HepG2 (cell line): ENCODE data around the gene ZNF888. TPM values are rescaled to one million over a fixed set of nuclear protein-coding genes. Genes with fewer than 3 reads are reported as not detected.
A peak's percentile ranks its signal among the peaks of the same experiment; 100 is the strongest.
"Not testable (repeated sequence)": the region's sequence is repeated elsewhere in the genome, so short reads cannot be mapped to it uniquely, and the experiment has no call there.

ENCODE experiments used
- ATAC-seq: fragments of 200-7000 bp; cut with Tn5 transposase; 3 replicates; pipeline ENCODE4 v1.9.1; 2020; ENCODE audit warnings: mild to moderate bottlenecking, moderate library complexity
- BruUV-seq: library from RNA; stranded (reverse); fragments of 400-500 nt; replicated peaks from 2 replicates; lab custom pipeline; 2021; lab: Mats Ljungman, UMichigan
- CTCF ChIA-PET: fragments of 300-600 bp; formaldehyde crosslinking; extraction: SDS; loops from one replicate; lab custom pipeline; 2021; ENCODE audit warnings: low total read pairs, inconsistent platforms, low intra/inter-chr PET ratio; lab: Yijun Ruan, JAX
- POLR2A ChIA-PET: fragments of 350-600 bp; sonication (Branson Sonifier 250); formaldehyde crosslinking; loops from one replicate; lab custom pipeline; 2020; ENCODE audit warnings: antibody characterized with exemption, inconsistent platforms; lab: Yijun Ruan, JAX
- DNase-seq: peaks from one replicate; pipeline ENCODE4 v3.0.0-alpha.2; 2015; ENCODE audit warnings: low spot score
- FAIRE-seq: peaks from 3 replicates; lab custom pipeline; 2011; peaks lifted over from hg19 to GRCh38; lab: Jason Lieb, UNC
- H2AFZ ChIP-seq: one replicate; pipeline ENCODE4 v1.6.1; 2011; ENCODE audit warnings: low read length, inconsistent platforms
- H3K27ac ChIP-seq: fragments of 300-600 bp; 3 replicates; pipeline ENCODE4 v1.8.0; 2011; ENCODE audit warnings: mixed run types, mild to moderate bottlenecking, mixed read lengths, low read length, inconsistent platforms; ENCODE audit not compliant: insufficient read depth; ENCODE audit errors: extremely low read length
- H3K27me3 ChIP-seq, 2 experiments: fragments of 200-600 bp in 1 of 2; 2 replicates in 1 of 2; 3 replicates in 1 of 2; pipeline versions ENCODE4 v1.6.0 to v1.8.0; 2011; ENCODE audit warnings: low read length in 2 of 2, mild to moderate bottlenecking in 2 of 2, moderate library complexity in 2 of 2, inconsistent platforms in 1 of 2; ENCODE audit not compliant: insufficient read depth in 2 of 2, control insufficient read depth in 1 of 2
- H3K36me3 ChIP-seq, 2 experiments: fragments of 200-600 bp in 1 of 2; replicated peaks in 1 of 2; 2 replicates in 1 of 2; 3 replicates in 1 of 2; pipeline versions ENCODE4 v1.5.1 to v1.8.0; 2011; ENCODE audit warnings: low read length in 2 of 2, inconsistent platforms in 1 of 2; ENCODE audit not compliant: insufficient read depth in 2 of 2, control insufficient read depth in 1 of 2
- H3K4me1 ChIP-seq: 2 replicates; pipeline ENCODE4 v1.5.1; 2012; ENCODE audit warnings: low read length, inconsistent platforms; ENCODE audit not compliant: insufficient read depth
- H3K4me2 ChIP-seq: 2 replicates; pipeline ENCODE4 v1.6.0; 2011; ENCODE audit warnings: low read depth, low read length, inconsistent platforms
- H3K4me3 ChIP-seq, 3 experiments: fragments of 200-600 bp in 1 of 3; sonication (generic), shearing (Covaris generic) in 1 of 3; replicated peaks in 1 of 3; 2 replicates each; pipeline ENCODE4 v1.5.1; 2011 to 2016; ENCODE audit warnings: low read length in 3 of 3, inconsistent platforms in 2 of 3, low read depth in 2 of 3, mild to moderate bottlenecking in 2 of 3, control low read depth in 1 of 3, mixed read lengths in 1 of 3; ENCODE audit not compliant: insufficient read depth in 1 of 3
- H3K79me2 ChIP-seq: one replicate; pipeline ENCODE4 v1.6.1; 2011; ENCODE audit warnings: low read length, inconsistent platforms; ENCODE audit not compliant: insufficient read depth
- H3K9ac ChIP-seq: 2 replicates; pipeline ENCODE4 v1.6.0; 2011; ENCODE audit warnings: mild to moderate bottlenecking, low read depth, low read length, inconsistent platforms; ENCODE audit not compliant: insufficient read depth
- H3K9me3 ChIP-seq: 2 replicates; pipeline ENCODE4 v1.5.1; 2012; ENCODE audit warnings: mild to moderate bottlenecking, low read length
- H4K20me1 ChIP-seq: 2 replicates; pipeline ENCODE4 v1.6.0; 2011; ENCODE audit warnings: inconsistent platforms, mild to moderate bottlenecking, low read length, moderate library complexity; ENCODE audit not compliant: insufficient read depth
- DNMT1 ChIP-seq: sonication (generic); formaldehyde crosslinking; IDR thresholded peaks from 2 replicates; pipeline ENCODE4 v1.5.1; 2020; ENCODE audit warnings: mild to moderate bottlenecking, missing genetic modification reagents
- SIN3B ChIP-seq: fragments of 150-350 bp; IDR thresholded peaks from 2 replicates; pipeline ENCODE4 v1.6.1; 2014; ENCODE audit warnings: low read length
- SNAPC4 ChIP-seq: sonication (generic); formaldehyde crosslinking; IDR thresholded peaks from 2 replicates; pipeline ENCODE4 v1.4.0; 2020; ENCODE audit warnings: mild to moderate bottlenecking, missing genetic modification reagents
- TEAD3 ChIP-seq: optimal IDR thresholded peaks from 2 replicates; pipeline ENCODE3; 2016; ENCODE audit warnings: borderline replicate concordance
- ZBTB38 ChIP-seq: sonication (generic); formaldehyde crosslinking; IDR thresholded peaks from 2 replicates; pipeline ENCODE4 v1.5.1; 2020; ENCODE audit warnings: mild to moderate bottlenecking, missing genetic modification reagents
- ZNF12 ChIP-seq: sonication (generic); formaldehyde crosslinking; IDR thresholded peaks from 2 replicates; pipeline ENCODE4 v1.5.0; 2020; ENCODE audit warnings: missing genetic modification reagents
- ZNF569 ChIP-seq: sonication (generic); formaldehyde crosslinking; IDR thresholded peaks from 2 replicates; pipeline ENCODE4 v1.5.0; 2020; ENCODE audit warnings: mild to moderate bottlenecking, missing genetic modification reagents, moderate library complexity, borderline replicate concordance
- ZNF687 ChIP-seq: sonication (generic); formaldehyde crosslinking; IDR thresholded peaks from 2 replicates; pipeline ENCODE4 v1.5.1; 2020; ENCODE audit warnings: mild to moderate bottlenecking, missing genetic modification reagents, moderate library complexity
- WGBS: methylation state at CpG from one replicate; pipeline ENCODE4 v1.1.6; 2017; ENCODE audit warnings: low lambda C conversion rate; 5-methylcytosine and 5-hydroxymethylcytosine counted together
- in situ Hi-C: cut with HindIII; loops from 2 replicates; pipeline ENCODE4 v1.10.0; 2017; ENCODE audit warnings: low pct_unique_long_range_greater_than_20kb; ENCODE audit not compliant: extremely low pct_ligation_motif_present
- intact Hi-C: fragments of 100-400 bp; cut with micrococcal nuclease; formaldehyde crosslinking; loops from one replicate; pipeline ENCODE4 v1.10.0; 2022; ENCODE audit not compliant: unreplicated experiment
- polyA plus RNA-seq, 8 experiments: library from polyadenylated mRNA; depleted of rRNA in 3 of 8; stranded (reverse) in 7 of 8; unstranded in 1 of 8; fragments of >200 nt; fragmentation: Illumina TruSeq in 4 of 8; extraction: Trizol in 4 of 8; gene quantifications; 2 replicates each; pipeline versions ENCODE4 v1.2.1 to v1.2.3, GENCODE V29; 2011 to 2016; ENCODE audit warnings: low read depth in 4 of 8, missing spikeins in 1 of 8, mixed read lengths in 1 of 8; ENCODE audit not compliant: insufficient read depth in 1 of 8
- total RNA-seq, 5 experiments: library from RNA; depleted of rRNA; stranded (reverse); fragments of >200 nt; fragmentation: Illumina TruSeq; extraction: Trizol; gene quantifications; 2 replicates each; pipeline ENCODE4 v1.2.3, GENCODE V29; 2016; ENCODE audit warnings: low read depth in 1 of 5

ZNF888 gene
- total and polyA plus RNA-seq, 2 of the 13 experiments (the other 11 are each of a cell fraction or from before 2014, with no cell fraction given) = 1.7 to 7.6 TPM

- TF ChIP-seq ZNF569 (no peak), SNAPC4 (no peak), DNMT1 (CRISPR knock-in tag) (no peak), SIN3B (no peak)
Observed at GRCh38 chr19:52910648-52911047, 12.6 kb downstream of the ZNF888 start (continued).

GRCh38 chr19:52904052-52904780, 19.0 kb downstream of the ZNF888 start:
- H3K9me3 ChIP-seq, in situ Hi-C loops, BruUV-seq, H2AFZ ChIP-seq, intact Hi-C loops, H3K4me1 ChIP-seq, FAIRE-seq, H3K27me3 ChIP-seq, H4K20me1 ChIP-seq, POLR2A ChIA-PET, DNase-seq, H3K9ac ChIP-seq, H3K4me3 ChIP-seq, CTCF ChIA-PET, H3K79me2 ChIP-seq: not testable (repeated sequence)
- Histone ChIP-seq H3K27ac (peak overlapping the region; percentile 36), H3K4me2 (peak overlapping the region; percentile 10; the same call in 1 of the 2 replicates), H3K36me3 (peaks cover 4 to 14% of the 10 kb centered on the region in 2 experiments; a peak in 2 of 5 replicates)
- peak; percentile 58; the same call in 1 of the 2 replicates for TF ChIP-seq ZBTB38
- TF ChIP-seq TEAD3 (CRISPR knock-in tag) = peak; percentile 8
- 0 out of 2 replicates have a peak, but pooled peaks have one; percentile 21 for TF ChIP-seq ZNF12 (CRISPR knock-in tag)
- TF ChIP-seq ZNF687 (CRISPR knock-in tag) = peak; percentile 59
- peak; percentile 60 for ATAC-seq
- 77% methylated on average over 16 of the region's 16 CpGs for WGBS
